ENCODE measurements around the gene NSL1.
A peak's percentile ranks its signal among the peaks of the same experiment; 100 is the strongest.
"Not testable (repeated sequence)": the region's sequence is repeated elsewhere in the genome, so short reads cannot be mapped to it uniquely, and the experiment has no call there.

Gene NSL1

GRCh38 chr1:212745303-212745702 lies 46.3 kb downstream of the NSL1 start:
- H3K36me3 Mint-ChIP-seq (ENCODE audit: low read depth): peaks cover 26% of the 10 kb centered on the region
- H3K9me3 Mint-ChIP-seq: peaks cover 9% of the 10 kb centered on the region
- H3K27me3 Mint-ChIP-seq: no peaks in the 10 kb centered on the region
- H3K4me3 Mint-ChIP-seq: no peak overlapping the region
- no peak overlapping the region for H3K27ac Mint-ChIP-seq
- H3K4me1 Mint-ChIP-seq (ENCODE audit: low read depth): peaks cover 43% of the 10 kb centered on the region

GRCh38 chr1:212743901-212744475 lies 47.6 kb downstream of the NSL1 start:
- Mint-ChIP-seq H3K27me3 (no peaks in the 10 kb centered on the region), H3K9me3 (peaks cover 9% of the 10 kb centered on the region), H3K27ac (no peak overlapping the region), H3K4me1 (ENCODE audit: low read depth) (peaks cover 39% of the 10 kb centered on the region), H3K36me3 (ENCODE audit: low read depth) (peaks cover 26% of the 10 kb centered on the region), H3K4me3 (no peak overlapping the region)

DNA sequence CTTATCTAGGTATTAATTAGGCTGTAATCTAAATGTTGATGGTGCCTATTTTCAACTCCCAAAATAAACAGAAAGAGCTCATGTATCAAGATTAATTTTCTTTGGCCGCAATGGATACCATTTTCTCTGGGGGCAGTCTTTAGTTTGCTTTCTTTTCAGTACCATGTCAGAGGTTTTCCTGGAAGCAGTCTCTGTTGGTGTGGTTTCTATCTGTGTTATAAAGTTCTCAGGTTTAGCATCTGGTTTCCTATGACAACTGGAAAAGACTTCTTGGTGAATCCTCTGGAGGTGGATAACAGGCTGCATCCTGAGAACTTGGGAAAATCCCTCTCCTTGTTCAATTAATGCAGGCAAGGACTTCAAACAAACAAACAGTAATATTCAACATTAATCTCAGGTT lies 53.2 kb downstream of the NSL1 start:
- H3K27me3 Mint-ChIP-seq: no peaks in the 10 kb centered on the region
- H3K4me1 Mint-ChIP-seq (ENCODE audit: low read depth): peaks cover 29% of the 10 kb centered on the region
- H3K36me3 Mint-ChIP-seq (ENCODE audit: low read depth): peaks cover 34% of the 10 kb centered on the region
- H3K9me3 Mint-ChIP-seq: peaks cover 9% of the 10 kb centered on the region
- peak overlapping the region; percentile 11 for H3K4me3 Mint-ChIP-seq
- no peak overlapping the region for H3K27ac Mint-ChIP-seq

GRCh38 chr1:212737559-212737958 lies 54.0 kb downstream of the NSL1 start:
- Mint-ChIP-seq H3K27me3 (no peaks in the 10 kb centered on the region), H3K4me1 (ENCODE audit: low read depth) (peaks cover 29% of the 10 kb centered on the region), H3K4me3 (no peak overlapping the region)

GRCh38 chr1:212733109-212733508 lies 58.5 kb downstream of the NSL1 start:
- peaks cover 23% of the 10 kb centered on the region for H3K36me3 Mint-ChIP-seq (ENCODE audit: low read depth)
- no peaks in the 10 kb centered on the region for H3K27me3 Mint-ChIP-seq
- H3K9me3 Mint-ChIP-seq: no peaks in the 10 kb centered on the region
- no peak overlapping the region for H3K4me3 Mint-ChIP-seq
- peaks cover 21% of the 10 kb centered on the region for H3K4me1 Mint-ChIP-seq (ENCODE audit: low read depth)
- H3K27ac Mint-ChIP-seq: no peak overlapping the region

More at GRCh38 chr1:212737559-212737958, 54.0 kb downstream of the NSL1 start:
- no peak overlapping the region for H3K27ac Mint-ChIP-seq
- H3K9me3 Mint-ChIP-seq: peaks cover 9% of the 10 kb centered on the region
- peaks cover 36% of the 10 kb centered on the region for H3K36me3 Mint-ChIP-seq (ENCODE audit: low read depth)

GRCh38 chr1:212731630-212732029 lies 59.9 kb downstream of the NSL1 start:
- H3K27ac Mint-ChIP-seq: no peak overlapping the region
- no peak overlapping the region for H3K4me3 Mint-ChIP-seq
- H3K36me3 Mint-ChIP-seq (ENCODE audit: low read depth): peaks cover 22% of the 10 kb centered on the region
- H3K4me1 Mint-ChIP-seq (ENCODE audit: low read depth): peaks cover 25% of the 10 kb centered on the region
- H3K9me3 Mint-ChIP-seq: no peaks in the 10 kb centered on the region
- H3K27me3 Mint-ChIP-seq: no peaks in the 10 kb centered on the region

DNA sequence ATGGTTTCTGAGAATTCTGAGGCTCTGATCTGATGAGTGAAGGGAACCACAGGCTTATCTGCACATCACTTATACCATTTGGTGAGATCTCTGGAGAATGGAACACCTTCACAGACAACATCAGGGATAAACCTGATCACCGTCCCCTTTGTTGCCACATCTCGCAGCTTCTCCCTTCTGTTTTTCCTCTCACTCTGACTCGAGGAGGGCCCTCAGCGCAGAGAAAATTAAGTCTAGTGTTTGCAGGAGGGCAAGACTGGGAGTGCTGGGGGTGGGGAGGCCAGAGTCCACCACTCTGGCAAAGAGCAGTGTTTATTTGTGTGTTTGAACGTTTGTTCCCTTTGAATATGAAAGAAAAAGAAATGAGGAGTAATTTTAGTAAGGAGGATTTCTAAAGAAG lies 63.0 kb downstream of the NSL1 start:
- Mint-ChIP-seq H3K36me3 (ENCODE audit: low read depth) (peaks cover 29% of the 10 kb centered on the region), H3K9me3 (peaks cover 6% of the 10 kb centered on the region), H3K4me1 (ENCODE audit: low read depth) (peaks cover 37% of the 10 kb centered on the region), H3K4me3 (no peak overlapping the region), H3K27me3 (no peaks in the 10 kb centered on the region), H3K27ac (peak overlapping the region; percentile 56)

DNA sequence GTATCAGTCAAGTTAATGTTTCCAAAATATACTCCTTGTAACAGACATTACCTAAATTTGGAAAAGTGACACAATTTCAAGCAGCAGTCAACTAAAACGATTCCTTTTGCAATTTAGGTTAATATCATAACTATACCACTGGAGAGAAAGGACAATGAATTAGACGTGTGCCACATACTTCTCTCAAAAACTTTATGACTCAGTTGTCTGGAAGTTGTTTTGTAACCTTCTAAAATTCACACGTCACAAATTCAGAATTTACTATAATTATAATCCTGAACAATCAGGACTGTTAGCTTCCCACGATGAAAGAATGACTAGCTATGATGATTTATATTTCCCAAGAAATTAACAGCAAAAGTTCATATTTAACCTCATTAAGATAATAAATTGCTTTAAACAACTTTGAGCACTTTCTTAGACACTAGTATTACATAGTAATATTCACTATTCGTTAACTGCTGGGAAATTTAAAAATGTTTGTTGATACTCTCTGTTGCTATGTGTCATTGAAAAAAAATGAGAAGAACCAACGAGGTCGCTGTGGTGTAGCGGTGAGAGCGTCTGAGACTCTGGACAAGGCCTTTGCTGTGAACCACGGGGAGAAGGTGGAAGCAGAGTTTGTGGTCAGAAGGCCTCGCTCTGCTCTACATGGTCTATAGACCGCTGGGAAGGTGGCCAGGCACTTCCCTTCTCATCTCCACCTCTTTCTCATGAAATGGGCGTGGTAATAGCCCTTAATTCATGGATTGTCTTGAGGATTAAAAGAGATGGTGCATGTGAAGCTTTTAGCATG lies 64.0 kb downstream of the NSL1 start:
- Mint-ChIP-seq H3K36me3 (ENCODE audit: low read depth) (peaks cover 32% of the 10 kb centered on the region), H3K27ac (peak overlapping the region; percentile 74), H3K4me3 (peak overlapping the region; percentile 14), H3K9me3 (peaks cover 6% of the 10 kb centered on the region), H3K4me1 (ENCODE audit: low read depth) (peaks cover 46% of the 10 kb centered on the region), H3K27me3 (no peaks in the 10 kb centered on the region)

- not testable (repeated sequence) for H3K9me3 Mint-ChIP-seq, H3K4me3 Mint-ChIP-seq, H3K27me3 Mint-ChIP-seq, H3K27ac Mint-ChIP-seq
- Mint-ChIP-seq H3K36me3 (ENCODE audit: low read depth) (peaks cover 29% of the 10 kb centered on the region), H3K4me1 (ENCODE audit: low read depth) (peaks cover 63% of the 10 kb centered on the region)
These were observed 66.9 kb downstream of the NSL1 start for GRCh38 chr1:212724679-212725078.

DNA sequence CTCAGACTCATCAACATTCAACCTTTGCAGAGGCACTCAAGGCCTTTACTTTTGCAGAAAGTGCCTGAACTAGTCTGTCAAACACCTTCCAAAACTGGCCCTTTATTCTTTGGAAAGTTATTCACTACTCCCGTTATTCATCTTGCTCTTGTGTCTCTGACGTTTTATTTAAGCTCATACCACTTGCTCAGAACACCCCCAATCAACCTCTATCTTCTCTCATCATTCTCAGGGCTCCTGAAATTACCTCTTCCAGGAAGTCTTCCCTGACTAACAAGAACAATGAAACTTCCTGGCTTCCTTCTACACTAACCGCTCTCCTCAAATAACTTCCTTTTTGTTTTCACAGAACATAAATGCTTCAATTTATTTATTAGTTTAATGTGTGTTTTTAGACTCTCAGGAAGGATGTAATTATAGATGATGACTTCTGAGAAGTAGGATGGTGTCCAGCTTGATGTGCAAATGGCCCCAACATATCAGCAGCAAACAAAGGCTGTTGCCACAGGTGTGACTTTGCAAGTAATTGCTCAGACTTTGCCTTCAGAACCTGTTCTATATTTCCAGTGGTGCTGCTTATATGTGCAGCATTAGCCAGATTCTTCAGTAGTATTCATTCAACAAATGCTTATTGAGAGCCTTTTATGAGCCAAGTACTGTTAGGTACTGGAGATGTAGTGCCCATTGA lies 69.2 kb downstream of the NSL1 start:
- H3K4me3 Mint-ChIP-seq: no peak overlapping the region

DNA sequence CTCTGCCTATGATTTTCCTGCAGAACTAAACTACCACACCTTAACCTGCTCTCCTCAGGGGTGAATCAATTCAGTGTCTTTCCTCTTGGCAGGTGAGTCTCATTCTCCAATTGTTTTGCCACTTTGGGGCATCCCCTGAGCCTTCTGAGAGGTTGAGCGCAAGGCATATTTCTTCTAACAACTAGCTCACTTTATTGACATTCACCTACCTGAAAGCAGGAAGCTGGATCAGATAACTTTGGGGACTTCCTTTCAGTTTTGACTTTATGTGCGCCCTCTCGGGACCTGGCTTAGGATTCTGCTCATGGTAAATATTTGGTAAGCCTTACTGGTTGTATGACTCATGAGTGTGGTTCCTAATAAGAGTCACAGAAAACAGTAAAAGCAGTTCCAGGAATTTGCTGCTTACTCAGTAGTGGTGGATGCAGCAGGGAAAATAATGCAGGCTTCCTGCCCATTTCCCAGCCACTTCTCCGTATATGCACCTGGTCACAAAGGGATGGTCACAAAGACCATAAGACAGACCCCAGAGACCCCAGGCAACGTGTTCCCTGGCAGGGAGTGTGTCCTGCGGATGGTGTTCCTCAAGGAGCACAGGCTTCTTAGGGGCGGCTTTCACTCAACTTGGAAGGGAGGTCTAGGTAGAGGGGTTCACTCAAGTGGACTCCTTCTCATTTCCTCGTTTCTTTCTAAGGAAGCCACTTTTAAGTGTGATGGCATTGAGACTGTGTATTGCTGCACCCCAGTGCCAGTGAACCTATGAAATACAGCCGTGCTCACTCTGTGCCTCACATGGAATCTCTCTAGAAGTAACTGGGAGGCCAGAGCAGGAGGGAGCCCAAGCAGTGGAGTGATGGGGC lies 70.0 kb downstream of the NSL1 start:
- Mint-ChIP-seq H3K4me3 (peak overlapping the region; percentile 68), H3K4me1 (ENCODE audit: low read depth) (peaks cover 41% of the 10 kb centered on the region), H3K27ac (peak overlapping the region; percentile 78), H3K9me3 (peaks cover 6% of the 10 kb centered on the region), H3K27me3 (peaks cover 22% of the 10 kb centered on the region), H3K36me3 (ENCODE audit: low read depth) (peaks cover 25% of the 10 kb centered on the region)

More for the DNA sequence above, 69.2 kb downstream of the NSL1 start:
- H3K9me3 Mint-ChIP-seq: peaks cover 6% of the 10 kb centered on the region
- peaks cover 48% of the 10 kb centered on the region for H3K4me1 Mint-ChIP-seq (ENCODE audit: low read depth)
- peaks cover 29% of the 10 kb centered on the region for H3K36me3 Mint-ChIP-seq (ENCODE audit: low read depth)
- peaks cover 17% of the 10 kb centered on the region for H3K27me3 Mint-ChIP-seq
- peak overlapping the region; percentile 78 for H3K27ac Mint-ChIP-seq

DNA sequence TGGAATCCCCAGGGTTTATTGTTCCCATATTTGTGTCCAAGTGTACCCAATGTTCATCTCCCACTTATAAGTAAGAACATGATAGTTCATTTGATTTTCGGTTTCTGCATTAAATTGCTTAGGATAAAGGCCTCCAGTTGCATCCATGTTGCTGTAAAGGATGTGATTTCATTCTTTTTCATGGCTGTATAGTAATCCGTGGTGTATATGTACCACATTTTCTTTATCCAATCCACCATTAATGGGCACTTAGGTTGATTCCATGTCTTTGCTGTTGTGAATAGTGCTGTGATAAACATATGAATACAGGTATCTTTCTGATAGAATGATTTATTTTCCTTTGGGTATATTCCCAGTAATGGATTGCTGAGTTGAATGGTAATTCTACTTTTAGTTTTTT lies 71.9 kb downstream of the NSL1 start:
- Mint-ChIP-seq H3K36me3 (ENCODE audit: low read depth) (peaks cover 12% of the 10 kb centered on the region), H3K9me3 (peaks cover 3% of the 10 kb centered on the region), H3K4me1 (ENCODE audit: low read depth) (peaks cover 32% of the 10 kb centered on the region), H3K27ac (no peak overlapping the region), H3K27me3 (peaks cover 33% of the 10 kb centered on the region), H3K4me3 (no peak overlapping the region)

- H3K4me1 Mint-ChIP-seq (ENCODE audit: low read depth): peaks cover 34% of the 10 kb centered on the region
- H3K36me3 Mint-ChIP-seq (ENCODE audit: low read depth): peaks cover 7% of the 10 kb centered on the region
- H3K4me3 Mint-ChIP-seq: no peak overlapping the region
- no peak overlapping the region for H3K27ac Mint-ChIP-seq
- peaks cover 33% of the 10 kb centered on the region for H3K27me3 Mint-ChIP-seq
- H3K9me3 Mint-ChIP-seq: peaks cover 3% of the 10 kb centered on the region
These were observed 73.1 kb downstream of the NSL1 start for GRCh38 chr1:212718499-212718898.

DNA sequence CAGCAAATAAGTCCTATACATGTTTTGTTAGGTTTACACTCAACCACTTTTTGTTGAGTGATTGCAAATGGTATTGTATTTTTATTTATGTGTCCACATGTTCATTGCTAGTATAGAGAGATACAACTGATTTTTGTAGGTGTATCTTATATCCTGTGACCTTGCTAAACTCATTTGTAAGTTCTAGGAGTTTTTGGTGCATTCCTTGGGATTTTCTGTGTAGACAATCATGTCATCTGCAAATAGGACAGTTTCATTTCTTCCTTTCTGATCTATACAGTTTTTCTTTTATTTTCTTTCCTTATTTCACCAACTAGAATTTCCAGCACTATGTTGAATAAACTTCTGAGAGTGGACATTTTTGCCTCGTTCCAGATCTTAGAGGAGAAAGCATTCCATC lies 75.4 kb downstream of the NSL1 start:
- Mint-ChIP-seq H3K27ac (no peak overlapping the region), H3K4me1 (ENCODE audit: low read depth) (peaks cover 32% of the 10 kb centered on the region), H3K36me3 (ENCODE audit: low read depth) (no peaks in the 10 kb centered on the region), H3K9me3 (peaks cover 3% of the 10 kb centered on the region), H3K4me3 (no peak overlapping the region), H3K27me3 (peaks cover 33% of the 10 kb centered on the region)
